Prostate gland (tissue), 2 donors: ENCODE measurements around the gene CACNA2D4.

Source experiments
- CTCF ChIP-seq, 4 experiments: fragments of 200-600 bp in 2 of 4; fragments of 450-650 bp in 2 of 4; sonication (generic) in 2 of 4; IDR thresholded peaks; 1 replicate in 3 of 4; 2 replicates in 1 of 4; pipeline ENCODE4 v1.5.1; 2016 to 2019; ENCODE audit warnings: antibody characterized with exemption in 4 of 4, mild to moderate bottlenecking in 2 of 4, moderate library complexity in 2 of 4
- POLR2A ChIP-seq: fragments of 450-650 bp; IDR thresholded peaks from one replicate; pipeline ENCODE4 v1.6.1; 2016; ENCODE audit warnings: antibody characterized with exemption, mild to moderate bottlenecking
- POLR2AphosphoS5 ChIP-seq: sonication (generic); formaldehyde crosslinking; IDR thresholded peaks from one replicate; pipeline ENCODE4 v1.6.1; 2017; ENCODE audit warnings: antibody characterized with exemption

GRCh38 chr12:1778911-1779310 lies 139.5 kb downstream of the CACNA2D4 start:
- TF ChIP-seq POLR2AphosphoS5 (no peak), POLR2A (no peak), CTCF (IDR thresholded peaks at IDR 0.05) (no peak)
